ENCODE measurements around the gene THAP4. TPM values are rescaled to one million over a fixed set of nuclear protein-coding genes. Genes with fewer than 3 reads are reported as not detected.
A peak's percentile ranks its signal among the peaks of the same experiment; 100 is the strongest.
"Not testable (repeated sequence)": the region's sequence is repeated elsewhere in the genome, so short reads cannot be mapped to it uniquely, and the experiment has no call there.

Gene THAP4
- total RNA-seq, 1 donor from 2014 or later: 46.0 TPM

GRCh38 chr2:241590496-241591455, 46.2 kb downstream of the THAP4 start:
- not testable (repeated sequence) for H3K9ac ChIP-seq (ENCODE audit: low read length); H3K4me2 ChIP-seq (ENCODE audit: low read length); DNase-seq (ENCODE audit: low read depth); H3K27me3 ChIP-seq (ENCODE audit: insufficient read depth, low read length); H3K27ac Mint-ChIP-seq (ENCODE audit: unreplicated experiment); H3K27me3 Mint-ChIP-seq (ENCODE audit: low read depth, unreplicated experiment); H3K27ac ChIP-seq (ENCODE audit: low read depth, low read length); H3K79me2 ChIP-seq (ENCODE audit: insufficient read depth, low read length); H3K9me3 ChIP-seq (ENCODE audit: insufficient read depth, low read depth, low read length); H3K4me1 Mint-ChIP-seq (ENCODE audit: low read depth, unreplicated experiment); H3K4me3 ChIP-seq (ENCODE audit: insufficient read depth, low read depth, low read length); FAIRE-seq; H3K4me1 ChIP-seq (ENCODE audit: insufficient read depth, low read length); H3K36me3 ChIP-seq (ENCODE audit: insufficient read depth, low read length); H2AFZ ChIP-seq (ENCODE audit: low read depth, low read length); H3K4me3 Mint-ChIP-seq (ENCODE audit: unreplicated experiment)
- H3K9me3 Mint-ChIP-seq (ENCODE audit: unreplicated experiment): peaks cover 28% of the 10 kb centered on the region
- peaks cover 19% of the 10 kb centered on the region for H3K36me3 Mint-ChIP-seq (ENCODE audit: low read depth, unreplicated experiment)
- H4K20me1 ChIP-seq (ENCODE audit: insufficient read depth, low read length): peaks cover 10% of the 10 kb centered on the region

- not testable (repeated sequence) for H3K9ac ChIP-seq (ENCODE audit: low read length); H2AFZ ChIP-seq (ENCODE audit: low read depth, low read length); H3K27me3 Mint-ChIP-seq (ENCODE audit: low read depth, unreplicated experiment); H3K4me1 ChIP-seq (ENCODE audit: insufficient read depth, low read length); H3K4me3 Mint-ChIP-seq (ENCODE audit: unreplicated experiment); H3K36me3 ChIP-seq (ENCODE audit: insufficient read depth, low read length); H3K4me1 Mint-ChIP-seq (ENCODE audit: low read depth, unreplicated experiment); H3K79me2 ChIP-seq (ENCODE audit: insufficient read depth, low read length); H3K4me3 ChIP-seq (ENCODE audit: insufficient read depth, low read depth, low read length); H4K20me1 ChIP-seq (ENCODE audit: insufficient read depth, low read length); H3K27ac ChIP-seq (ENCODE audit: low read depth, low read length); H3K27me3 ChIP-seq (ENCODE audit: insufficient read depth, low read length); DNase-seq (ENCODE audit: low read depth); H3K4me2 ChIP-seq (ENCODE audit: low read length); FAIRE-seq
- H3K9me3 ChIP-seq (ENCODE audit: insufficient read depth, low read depth, low read length): peaks cover 14% of the 10 kb centered on the region
- Mint-ChIP-seq H3K36me3 (ENCODE audit: low read depth, unreplicated experiment) (peaks cover 26% of the 10 kb centered on the region), H3K27ac (ENCODE audit: unreplicated experiment) (peak overlapping the region; percentile 62), H3K9me3 (ENCODE audit: unreplicated experiment) (peaks cover 37% of the 10 kb centered on the region)
Measured at GRCh38 chr2:241589863-241590262, 47.1 kb downstream of the THAP4 start.

- no peaks in the 10 kb centered on the region for H3K79me2 ChIP-seq (ENCODE audit: insufficient read depth, low read length)
- Mint-ChIP-seq H3K4me1 (ENCODE audit: low read depth, unreplicated experiment) (peaks cover 6% of the 10 kb centered on the region), H3K27me3 (ENCODE audit: low read depth, unreplicated experiment) (no peaks in the 10 kb centered on the region), H3K27ac (ENCODE audit: unreplicated experiment) (no peak overlapping the region), H3K36me3 (ENCODE audit: low read depth, unreplicated experiment) (peaks cover 55% of the 10 kb centered on the region), H3K9me3 (ENCODE audit: unreplicated experiment) (peaks cover 54% of the 10 kb centered on the region), H3K4me3 (ENCODE audit: unreplicated experiment) (no peak overlapping the region)
- no peak overlapping the region for H2AFZ ChIP-seq (ENCODE audit: low read depth, low read length)
- no peak overlapping the region for H3K9ac ChIP-seq (ENCODE audit: low read length)
- H3K9me3 ChIP-seq (ENCODE audit: insufficient read depth, low read depth, low read length): peaks cover 19% of the 10 kb centered on the region
- FAIRE-seq (no peak), DNase-seq (ENCODE audit: low read depth) (no peak)
- H3K4me2 ChIP-seq (ENCODE audit: low read length): no peak overlapping the region
- no peak for TF ChIP-seq CTCF (IDR thresholded peaks at IDR 0.05; ENCODE audit: insufficient read depth, low read depth, low read length)
- TF ChIP-seq EZH2 (IDR thresholded peaks at IDR 0.05; ENCODE audit: insufficient read depth, low read length): no peak
- H3K36me3 ChIP-seq (ENCODE audit: insufficient read depth, low read length): peaks cover 15% of the 10 kb centered on the region
- H3K27me3 ChIP-seq (ENCODE audit: insufficient read depth, low read length): no peaks in the 10 kb centered on the region
- no peak overlapping the region for H3K4me3 ChIP-seq (ENCODE audit: insufficient read depth, low read depth, low read length)
- no peaks in the 10 kb centered on the region for H4K20me1 ChIP-seq (ENCODE audit: insufficient read depth, low read length)
- H3K4me1 ChIP-seq (ENCODE audit: insufficient read depth, low read length): no peaks in the 10 kb centered on the region
- H3K27ac ChIP-seq (ENCODE audit: low read depth, low read length): no peak overlapping the region
Measured at GRCh38 chr2:241586564-241587264, 50.2 kb downstream of the THAP4 start.
